Dendritic cell treated with granulocyte-macrophage colony-stimulating factor and Interleukin-4, amounts not matched to agents 40 ng/mL and 50 ng/mL, for 4 days (primary cell): Measurements from ENCODE around the gene IQSEC1.

ENCODE experiments used
- H3K27ac Mint-ChIP-seq: one replicate; pipeline ENCODE4 v1.8.0; 2022; ENCODE audit warnings: mild to moderate bottlenecking, mixed read lengths
- H3K27me3 Mint-ChIP-seq: one replicate; pipeline ENCODE4 v1.8.0; 2022; ENCODE audit warnings: mild to moderate bottlenecking, mixed read lengths
- H3K36me3 Mint-ChIP-seq: one replicate; pipeline ENCODE4 v1.8.0; 2022; ENCODE audit warnings: low read depth, mixed read lengths
- H3K4me1 Mint-ChIP-seq: one replicate; pipeline ENCODE4 v1.8.0; 2022; ENCODE audit warnings: low read depth, mixed read lengths
- H3K4me3 Mint-ChIP-seq: one replicate; pipeline ENCODE4 v1.8.0; 2022; ENCODE audit warnings: mild to moderate bottlenecking, moderate library complexity, mixed read lengths
- H3K9me3 Mint-ChIP-seq: one replicate; pipeline ENCODE4 v1.8.0; 2022; ENCODE audit warnings: mixed read lengths
- intact Hi-C: fragments of 100-400 bp; cut with micrococcal nuclease; formaldehyde crosslinking; loops from one replicate; pipeline ENCODE4 v1.15.0; 2022

The IQSEC1 gene

GRCh38 chr3:13049400-13049799, 23.8 kb downstream of the IQSEC1 start:
- intact Hi-C loops = no loop called here
- no peak overlapping the region for H3K4me3 Mint-ChIP-seq
- no peaks in the 10 kb centered on the region for H3K36me3 Mint-ChIP-seq
- peaks cover 20% of the 10 kb centered on the region for H3K27me3 Mint-ChIP-seq
- no peaks in the 10 kb centered on the region for H3K9me3 Mint-ChIP-seq
- peaks cover 34% of the 10 kb centered on the region for H3K4me1 Mint-ChIP-seq
- H3K27ac Mint-ChIP-seq = no peak overlapping the region

GRCh38 chr3:13047296-13048165, 25.7 kb downstream of the IQSEC1 start:
- Mint-ChIP-seq H3K27me3 (peaks cover 16% of the 10 kb centered on the region), H3K4me1 (peaks cover 34% of the 10 kb centered on the region), H3K27ac (no peak overlapping the region), H3K9me3 (no peaks in the 10 kb centered on the region), H3K36me3 (no peaks in the 10 kb centered on the region), H3K4me3 (no peak overlapping the region)
- intact Hi-C loops = no loop called here

GRCh38 chr3:13046569-13047274, 26.5 kb downstream of the IQSEC1 start:
- Mint-ChIP-seq H3K4me1 (peaks cover 34% of the 10 kb centered on the region), H3K9me3 (no peaks in the 10 kb centered on the region), H3K36me3 (no peaks in the 10 kb centered on the region), H3K27ac (peak overlapping the region; percentile 46), H3K4me3 (no peak overlapping the region), H3K27me3 (peaks cover 14% of the 10 kb centered on the region)
- intact Hi-C loops = no loop called here

- peak overlapping the region; percentile 46 for H3K27ac Mint-ChIP-seq
- H3K27me3 Mint-ChIP-seq = peaks cover 21% of the 10 kb centered on the region
- H3K9me3 Mint-ChIP-seq = no peaks in the 10 kb centered on the region
- no peaks in the 10 kb centered on the region for H3K36me3 Mint-ChIP-seq
- H3K4me1 Mint-ChIP-seq = peaks cover 34% of the 10 kb centered on the region
- no peak overlapping the region for H3K4me3 Mint-ChIP-seq
- intact Hi-C loops = no loop called here
Observed at GRCh38 chr3:13045904-13046568, 27.2 kb downstream of the IQSEC1 start.

GRCh38 chr3:13045241-13045903, 27.9 kb downstream of the IQSEC1 start:
- Mint-ChIP-seq H3K36me3 (no peaks in the 10 kb centered on the region), H3K4me1 (peaks cover 40% of the 10 kb centered on the region), H3K27me3 (peaks cover 27% of the 10 kb centered on the region), H3K4me3 (no peak overlapping the region), H3K27ac (no peak overlapping the region), H3K9me3 (no peaks in the 10 kb centered on the region)
- intact Hi-C loops = no loop called here

GRCh38 chr3:13044496-13045240, 28.6 kb downstream of the IQSEC1 start:
- H3K4me3 Mint-ChIP-seq = no peak overlapping the region
- peaks cover 27% of the 10 kb centered on the region for H3K27me3 Mint-ChIP-seq
- H3K27ac Mint-ChIP-seq = no peak overlapping the region
- intact Hi-C loops = no loop called here
- H3K36me3 Mint-ChIP-seq = no peaks in the 10 kb centered on the region
- peaks cover 47% of the 10 kb centered on the region for H3K4me1 Mint-ChIP-seq
- no peaks in the 10 kb centered on the region for H3K9me3 Mint-ChIP-seq

GRCh38 chr3:13043656-13044055, 29.6 kb downstream of the IQSEC1 start:
- peaks cover 27% of the 10 kb centered on the region for H3K27me3 Mint-ChIP-seq
- intact Hi-C loops = no loop called here
- no peaks in the 10 kb centered on the region for H3K9me3 Mint-ChIP-seq
- peaks cover 43% of the 10 kb centered on the region for H3K4me1 Mint-ChIP-seq
- H3K4me3 Mint-ChIP-seq = no peak overlapping the region
- H3K27ac Mint-ChIP-seq = no peak overlapping the region
- H3K36me3 Mint-ChIP-seq = no peaks in the 10 kb centered on the region

- no peaks in the 10 kb centered on the region for H3K36me3 Mint-ChIP-seq
- peaks cover 22% of the 10 kb centered on the region for H3K27me3 Mint-ChIP-seq
- H3K27ac Mint-ChIP-seq = no peak overlapping the region
- peaks cover 38% of the 10 kb centered on the region for H3K4me1 Mint-ChIP-seq
- no peak overlapping the region for H3K4me3 Mint-ChIP-seq
- intact Hi-C loops = no loop called here
- no peaks in the 10 kb centered on the region for H3K9me3 Mint-ChIP-seq
Observed at GRCh38 chr3:13042715-13043271, 30.4 kb downstream of the IQSEC1 start.

GRCh38 chr3:13042127-13042701, 31.0 kb downstream of the IQSEC1 start:
- Mint-ChIP-seq H3K4me1 (peaks cover 38% of the 10 kb centered on the region), H3K27ac (no peak overlapping the region), H3K9me3 (no peaks in the 10 kb centered on the region), H3K36me3 (no peaks in the 10 kb centered on the region), H3K4me3 (no peak overlapping the region), H3K27me3 (peaks cover 22% of the 10 kb centered on the region)
- intact Hi-C loops = no loop called here

GRCh38 chr3:13041113-13041776, 32.0 kb downstream of the IQSEC1 start:
- Mint-ChIP-seq H3K4me3 (no peak overlapping the region), H3K36me3 (no peaks in the 10 kb centered on the region), H3K27ac (peak overlapping the region; percentile 48), H3K9me3 (no peaks in the 10 kb centered on the region), H3K27me3 (peaks cover 18% of the 10 kb centered on the region), H3K4me1 (peaks cover 28% of the 10 kb centered on the region)
- intact Hi-C loops = no loop called here

- Mint-ChIP-seq H3K27ac (peak overlapping the region; percentile 48), H3K27me3 (peaks cover 19% of the 10 kb centered on the region), H3K36me3 (no peaks in the 10 kb centered on the region), H3K4me3 (no peak overlapping the region), H3K4me1 (peaks cover 21% of the 10 kb centered on the region), H3K9me3 (no peaks in the 10 kb centered on the region)
- intact Hi-C loops = no loop called here
Observed at GRCh38 chr3:13040361-13041074, 32.7 kb downstream of the IQSEC1 start.
